RWPE1 (cell line): ENCODE results near the gene CACNG3.
"Not testable (repeated sequence)": the region's sequence is repeated elsewhere in the genome, so short reads cannot be mapped to it uniquely, and the experiment has no call there.

Experiments
- CTCF ChIA-PET: fragments of 350-600 bp; sonication (Branson Sonifier 250); formaldehyde crosslinking; extraction: SDS; loops from one replicate; lab custom pipeline; 2021; lab: Yijun Ruan, JAX
- POLR2A ChIA-PET: fragments of 400-600 bp; formaldehyde crosslinking; extraction: SDS; loops from one replicate; lab custom pipeline; 2020; ENCODE audit warnings: antibody characterized with exemption; ENCODE audit not compliant: low non-redundant PET; lab: Yijun Ruan, JAX
- DNase-seq: peaks from one replicate; pipeline ENCODE4 v3.0.0; 2012; ENCODE audit warnings: low spot score
- H3K27ac ChIP-seq: fragments of 450-650 bp; 2 replicates; pipeline ENCODE4 v1.5.1; 2017
- CTCF ChIP-seq: fragments of 450-650 bp; conservative IDR thresholded peaks from 2 replicates; pipeline ENCODE4 v1.5.1; 2017; ENCODE audit warnings: low read depth, mild to moderate bottlenecking

The CACNG3 gene

GRCh38 chr16:24298548-24299167 is 42.5 kb downstream of the CACNG3 start:
- no peak overlapping the region for H3K27ac ChIP-seq
- TF ChIP-seq CTCF = no peak
- ChIA-PET POLR2A (no interaction called here), CTCF (no interaction called here)
- no peak for DNase-seq

GRCh38 chr16:24300750-24301149 is 44.6 kb downstream of the CACNG3 start:
- DNase-seq, POLR2A ChIA-PET, H3K27ac ChIP-seq: not testable (repeated sequence)
- CTCF ChIA-PET = interaction anchor here (0.6 kb wide), 1 partner anchor 228 kb away, joined by 3 read pairs; no protein-coding TSS in a partner anchor

GRCh38 chr16:24302636-24303035 is 46.5 kb downstream of the CACNG3 start:
- TF ChIP-seq CTCF = no peak
- ChIA-PET POLR2A (no interaction called here), CTCF (no interaction called here)
- no peak for DNase-seq
- no peak overlapping the region for H3K27ac ChIP-seq

GRCh38 chr16:24308200-24308599 is 52.1 kb downstream of the CACNG3 start:
- TF ChIP-seq CTCF = no peak
- POLR2A ChIA-PET = no interaction called here
- DNase-seq = no peak
- CTCF ChIA-PET = no interaction called here
- H3K27ac ChIP-seq = no peak overlapping the region

DNA sequence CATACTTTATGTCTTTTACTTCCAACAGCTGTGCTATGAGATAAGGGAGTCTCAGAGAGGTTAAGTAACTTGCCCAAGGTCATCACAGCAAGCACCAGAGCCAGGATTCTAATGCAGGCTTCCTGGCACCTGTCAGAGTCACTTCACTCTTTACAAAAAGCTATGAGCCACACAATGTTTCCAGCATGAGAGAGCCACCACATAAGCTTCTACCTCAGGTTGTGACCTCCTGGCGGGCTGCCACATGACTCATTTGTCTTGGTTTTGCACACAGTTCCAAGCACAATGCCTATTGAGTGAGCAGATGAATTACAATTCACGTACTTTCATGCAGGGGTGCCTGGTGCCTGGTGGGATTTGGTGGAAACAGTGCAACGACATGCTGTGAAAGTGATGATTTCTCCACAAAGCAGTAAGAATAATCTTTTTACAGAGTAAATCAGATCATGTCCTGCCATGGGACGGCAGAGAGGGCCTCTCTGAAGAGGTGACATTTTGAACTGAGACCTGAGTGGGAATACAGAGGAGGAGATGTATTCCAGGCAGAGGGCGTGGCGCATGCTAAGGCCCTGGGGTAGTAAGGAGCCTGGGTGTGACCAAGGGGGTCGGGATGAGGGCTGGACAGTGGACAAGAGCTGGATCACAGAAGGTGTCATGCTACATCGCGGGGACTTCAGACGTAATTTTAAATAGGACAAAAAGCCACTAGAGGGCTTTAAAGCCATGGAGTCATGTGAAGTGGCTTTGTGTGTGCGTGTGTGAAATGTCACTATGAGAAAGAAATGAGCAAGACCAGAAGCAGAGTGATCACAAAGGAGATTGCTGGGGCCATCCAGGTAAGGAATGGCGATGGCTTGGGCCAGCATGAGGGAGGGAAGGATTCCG is 53.4 kb downstream of the CACNG3 start:
- TF ChIP-seq CTCF = no peak
- ChIA-PET CTCF (interaction anchor here (1.0 kb wide), 1 partner anchor 56 kb away, joined by 3 read pairs; no protein-coding TSS in a partner anchor), POLR2A (no interaction called here)
- DNase-seq = peak; percentile 28
- no peak overlapping the region for H3K27ac ChIP-seq

DNA sequence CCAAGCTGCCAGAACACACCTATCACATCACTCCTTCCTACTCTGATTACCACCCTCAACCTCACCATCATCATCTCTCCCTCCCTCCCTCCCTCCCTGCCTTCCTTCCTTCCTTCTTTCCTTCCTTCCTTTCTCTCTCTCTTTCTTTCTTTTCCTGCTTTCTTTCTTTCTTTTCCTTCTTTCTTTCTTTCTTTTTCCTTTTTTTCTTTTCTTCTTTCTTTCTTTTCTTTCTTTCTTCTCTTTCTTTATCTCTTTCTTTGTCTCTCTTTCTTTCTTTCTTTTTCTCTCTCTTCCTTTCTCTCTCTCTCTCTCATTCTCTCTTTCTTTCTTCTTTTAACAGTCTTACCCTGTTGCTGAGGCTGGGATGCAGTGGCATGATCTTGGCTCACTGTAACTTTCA is 59.2 kb downstream of the CACNG3 start:
- H3K27ac ChIP-seq = no peak overlapping the region
- CTCF ChIA-PET = no interaction called here
- no peak for DNase-seq
- POLR2A ChIA-PET = no interaction called here
- TF ChIP-seq CTCF = no peak

- no peak for DNase-seq
- TF ChIP-seq CTCF = no peak
- CTCF ChIA-PET = no interaction called here
- no peak overlapping the region for H3K27ac ChIP-seq
- POLR2A ChIA-PET = no interaction called here
Observed at GRCh38 chr16:24318680-24319079, 62.5 kb downstream of the CACNG3 start.
